ENCODE measurements around the gene SSUH2.

SSUH2 gene

GRCh38 chr3:8607234-8608040, 37.2 kb downstream of the SSUH2 start:
- H3K4me3 ChIP-seq (ENCODE audit: low read length): no peak overlapping the region
- H3K4me1 ChIP-seq (ENCODE audit: insufficient read depth, low read length): peaks cover 4% of the 10 kb centered on the region; the same call in 1 of the 2 replicates
- no peaks in the 10 kb centered on the region for H3K9me3 ChIP-seq (ENCODE audit: insufficient read depth, low read depth, low read length)
- H3K27me3 ChIP-seq (ENCODE audit: insufficient read depth, low read length): no peaks in the 10 kb centered on the region
- 81% methylated on average over 7 of the region's 7 CpGs for WGBS
- no peaks in the 10 kb centered on the region for H3K36me3 ChIP-seq (ENCODE audit: insufficient read depth, low read length)
- H3K27ac ChIP-seq (ENCODE audit: low read depth, low read length): no peak overlapping the region
- no peak overlapping the region for H3K9ac ChIP-seq (ENCODE audit: low read depth, low read length)

- Histone ChIP-seq H3K4me1 (ENCODE audit: insufficient read depth, low read length) (peaks cover 4% of the 10 kb centered on the region; the same call in 1 of the 2 replicates), H3K27me3 (ENCODE audit: insufficient read depth, low read length) (no peaks in the 10 kb centered on the region), H3K9ac (ENCODE audit: low read depth, low read length) (no peak overlapping the region), H3K36me3 (ENCODE audit: insufficient read depth, low read length) (no peaks in the 10 kb centered on the region), H3K4me3 (ENCODE audit: low read length) (no peak overlapping the region), H3K27ac (ENCODE audit: low read depth, low read length) (no peak overlapping the region), H3K9me3 (ENCODE audit: insufficient read depth, low read depth, low read length) (no peaks in the 10 kb centered on the region)
- WGBS: 87% methylated on average over 7 of the region's 7 CpGs
Observed at GRCh38 chr3:8606701-8607231, 37.8 kb downstream of the SSUH2 start.

DNA sequence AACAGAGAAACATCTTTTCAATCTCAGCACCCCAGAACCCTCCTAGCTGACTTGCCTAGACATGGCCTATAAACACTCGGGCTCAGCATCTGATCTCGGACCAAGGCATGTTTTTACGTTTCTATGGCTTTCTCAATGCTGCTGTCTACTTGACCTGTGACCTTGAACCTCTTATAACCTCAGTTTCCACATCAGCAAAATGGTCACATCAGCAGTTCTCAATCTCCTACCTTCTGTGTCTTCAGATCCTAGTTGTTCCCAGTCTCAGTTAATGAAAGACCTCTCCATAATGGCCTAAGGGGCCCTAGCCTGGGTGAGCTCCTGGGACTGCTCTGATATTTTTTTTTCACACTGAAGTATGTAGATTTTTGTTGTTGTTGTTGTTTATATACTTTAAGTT, 39.6 kb downstream of the SSUH2 start:
- H3K36me3 ChIP-seq (ENCODE audit: insufficient read depth, low read length): no peaks in the 10 kb centered on the region
- no peak overlapping the region for H3K9ac ChIP-seq (ENCODE audit: low read depth, low read length)
- no peaks in the 10 kb centered on the region for H3K4me1 ChIP-seq (ENCODE audit: insufficient read depth, low read length)
- 93% methylated on average over 3 of the region's 3 CpGs for WGBS
- no peak overlapping the region for H3K4me3 ChIP-seq (ENCODE audit: low read length)
- H3K27me3 ChIP-seq (ENCODE audit: insufficient read depth, low read length): no peaks in the 10 kb centered on the region
- no peak overlapping the region for H3K27ac ChIP-seq (ENCODE audit: low read depth, low read length)
- H3K9me3 ChIP-seq (ENCODE audit: insufficient read depth, low read depth, low read length): no peaks in the 10 kb centered on the region

GRCh38 chr3:8604006-8604405, 40.6 kb downstream of the SSUH2 start:
- Histone ChIP-seq H3K4me3 (ENCODE audit: low read length) (no peak overlapping the region), H3K4me1 (ENCODE audit: insufficient read depth, low read length) (no peaks in the 10 kb centered on the region), H3K9me3 (ENCODE audit: insufficient read depth, low read depth, low read length) (no peaks in the 10 kb centered on the region), H3K27ac (ENCODE audit: low read depth, low read length) (no peak overlapping the region), H3K36me3 (ENCODE audit: insufficient read depth, low read length) (no peaks in the 10 kb centered on the region), H3K9ac (ENCODE audit: low read depth, low read length) (no peak overlapping the region), H3K27me3 (ENCODE audit: insufficient read depth, low read length) (no peaks in the 10 kb centered on the region)
- WGBS: 99% methylated on average over 6 of the region's 7 CpGs

DNA sequence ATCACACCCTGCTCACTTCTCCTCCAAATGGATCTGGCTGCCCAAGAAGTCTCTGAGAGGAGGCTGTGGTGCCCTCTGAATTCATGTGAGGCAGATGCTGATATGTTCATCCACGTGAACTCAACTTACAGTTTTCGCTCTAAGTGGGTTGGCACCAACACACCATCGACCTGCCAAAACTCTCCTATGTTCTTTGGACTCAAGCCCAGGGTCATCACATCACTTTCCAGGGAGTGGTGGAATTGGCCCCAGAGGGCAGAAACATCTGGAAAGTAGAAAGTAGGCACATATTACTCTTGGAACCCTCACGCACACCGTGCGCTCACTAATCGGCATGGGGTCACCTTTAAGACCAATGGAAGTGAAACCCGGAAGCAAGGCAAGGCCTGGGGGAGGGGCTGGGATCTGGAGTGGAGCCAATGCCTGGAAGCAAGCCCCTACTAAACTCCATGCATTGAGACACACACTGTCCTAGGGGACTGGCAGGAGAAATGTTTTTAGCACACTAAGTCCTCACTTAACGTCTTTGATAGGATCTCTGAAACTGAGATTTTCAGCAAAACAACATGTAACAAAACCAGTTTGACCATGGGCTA, 41.4 kb downstream of the SSUH2 start:
- no peaks in the 10 kb centered on the region for H3K9me3 ChIP-seq (ENCODE audit: insufficient read depth, low read depth, low read length)
- no peaks in the 10 kb centered on the region for H3K4me1 ChIP-seq (ENCODE audit: insufficient read depth, low read length)
- no peak overlapping the region for H3K27ac ChIP-seq (ENCODE audit: low read depth, low read length)
- no peaks in the 10 kb centered on the region for H3K36me3 ChIP-seq (ENCODE audit: insufficient read depth, low read length)
- H3K27me3 ChIP-seq (ENCODE audit: insufficient read depth, low read length): no peaks in the 10 kb centered on the region
- no peak overlapping the region for H3K9ac ChIP-seq (ENCODE audit: low read depth, low read length)
- no peak overlapping the region for H3K4me3 ChIP-seq (ENCODE audit: low read length)
- WGBS: 94% methylated on average over 9 of the region's 9 CpGs

DNA sequence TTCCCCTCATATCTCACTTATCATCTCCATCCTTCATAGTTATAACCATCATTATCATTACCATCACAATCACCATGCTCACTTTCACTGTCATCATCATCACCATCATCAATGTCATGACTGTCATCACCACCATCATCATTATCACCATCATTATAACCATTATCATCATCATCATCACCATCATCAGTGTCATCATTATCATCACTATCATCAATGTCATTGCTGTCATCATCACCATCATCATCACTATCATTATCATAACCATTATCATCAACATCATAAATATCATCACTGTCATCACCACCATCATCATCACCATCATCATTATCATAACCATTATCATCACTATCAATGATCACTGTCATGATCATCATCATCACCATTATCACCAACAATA, 44.1 kb downstream of the SSUH2 start:
- H3K9ac ChIP-seq (ENCODE audit: low read depth, low read length): no peak overlapping the region
- H3K9me3 ChIP-seq (ENCODE audit: insufficient read depth, low read depth, low read length): no peaks in the 10 kb centered on the region
- H3K27ac ChIP-seq (ENCODE audit: low read depth, low read length): no peak overlapping the region
- H3K4me1 ChIP-seq (ENCODE audit: insufficient read depth, low read length): no peaks in the 10 kb centered on the region
- H3K27me3 ChIP-seq (ENCODE audit: insufficient read depth, low read length): no peaks in the 10 kb centered on the region
- no peaks in the 10 kb centered on the region for H3K36me3 ChIP-seq (ENCODE audit: insufficient read depth, low read length)
- H3K4me3 ChIP-seq (ENCODE audit: low read length): no peak overlapping the region

DNA sequence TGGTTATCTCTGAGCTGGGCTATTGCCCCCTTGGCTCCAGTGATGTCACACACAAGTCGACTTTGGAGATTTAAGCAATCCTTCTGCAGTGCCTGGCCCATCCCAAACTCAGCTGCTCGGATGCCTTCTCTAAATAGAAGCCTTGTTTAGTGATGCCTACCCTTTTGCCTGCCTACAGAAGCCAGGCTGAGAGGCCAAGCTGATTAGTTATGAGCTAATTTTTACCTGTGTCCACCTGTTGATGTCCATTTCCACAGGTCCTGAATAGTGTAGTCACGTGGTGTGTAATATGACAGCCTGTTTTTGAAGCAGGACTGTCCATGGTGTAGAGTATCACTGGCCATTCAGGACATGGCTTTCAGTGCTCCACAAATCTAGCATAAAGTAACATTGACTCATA, 45.5 kb downstream of the SSUH2 start:
- 85% methylated on average over 3 of the region's 3 CpGs for WGBS
- Histone ChIP-seq H3K4me3 (ENCODE audit: low read length) (no peak overlapping the region), H3K4me1 (ENCODE audit: insufficient read depth, low read length) (no peaks in the 10 kb centered on the region), H3K36me3 (ENCODE audit: insufficient read depth, low read length) (no peaks in the 10 kb centered on the region), H3K27me3 (ENCODE audit: insufficient read depth, low read length) (no peaks in the 10 kb centered on the region), H3K9ac (ENCODE audit: low read depth, low read length) (no peak overlapping the region), H3K9me3 (ENCODE audit: insufficient read depth, low read depth, low read length) (no peaks in the 10 kb centered on the region), H3K27ac (ENCODE audit: low read depth, low read length) (no peak overlapping the region)

- no peaks in the 10 kb centered on the region for H3K36me3 ChIP-seq (ENCODE audit: insufficient read depth, low read length)
- H3K9me3 ChIP-seq (ENCODE audit: insufficient read depth, low read depth, low read length): no peaks in the 10 kb centered on the region
- H3K9ac ChIP-seq (ENCODE audit: low read depth, low read length): no peak overlapping the region
- no peak overlapping the region for H3K4me3 ChIP-seq (ENCODE audit: low read length)
- peaks cover 4% of the 10 kb centered on the region; the same call in 1 of the 2 replicates for H3K4me1 ChIP-seq (ENCODE audit: insufficient read depth, low read length)
- no peaks in the 10 kb centered on the region for H3K27me3 ChIP-seq (ENCODE audit: insufficient read depth, low read length)
- H3K27ac ChIP-seq (ENCODE audit: low read depth, low read length): no peak overlapping the region
- WGBS: 85% methylated on average over 7 of the region's 7 CpGs
Observed at GRCh38 chr3:8597219-8597853, 47.3 kb downstream of the SSUH2 start.

DNA sequence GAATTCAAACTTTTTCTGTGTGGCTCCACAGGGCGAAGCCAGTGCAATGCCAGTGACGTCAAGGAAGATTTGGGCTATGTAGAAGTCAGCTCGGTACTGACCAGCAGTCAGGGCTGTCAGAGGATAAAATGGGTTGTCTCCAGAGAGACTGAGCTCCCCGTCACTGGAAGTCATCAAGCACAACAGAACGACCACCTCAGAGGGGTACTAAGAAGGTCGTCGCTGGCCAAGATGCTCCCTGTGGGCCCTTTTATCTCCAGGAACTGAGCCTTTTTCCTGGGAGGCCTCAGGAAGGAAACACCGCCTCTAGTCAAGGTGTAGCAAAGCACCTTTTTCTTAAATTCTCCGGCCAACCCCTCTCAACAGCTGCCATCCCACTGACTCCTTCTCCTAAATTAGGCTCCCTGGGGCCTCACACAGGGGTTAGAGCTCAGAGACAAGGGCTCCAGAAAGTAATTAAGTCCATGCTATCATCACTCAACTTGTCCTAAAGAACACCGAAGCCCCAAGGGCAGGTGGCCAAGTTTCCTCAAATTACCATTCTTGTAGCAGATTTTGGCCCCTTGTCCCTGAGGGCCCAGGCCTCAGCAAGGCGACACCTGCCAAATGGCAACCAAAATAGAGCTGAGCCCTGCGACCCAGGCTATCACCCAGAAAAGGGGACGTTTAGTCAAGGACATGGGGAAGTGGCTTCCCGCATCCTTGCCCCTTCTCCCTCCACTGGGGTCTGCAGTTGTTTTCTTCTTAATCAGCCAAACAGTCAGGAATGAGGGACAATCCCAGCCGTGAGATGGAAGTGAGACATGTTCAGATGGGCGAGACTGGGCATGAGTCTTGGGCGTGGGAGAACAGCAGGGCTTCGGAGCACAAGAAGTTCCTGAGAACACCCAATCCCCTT, 48.0 kb downstream of the SSUH2 start:
- H3K27ac ChIP-seq (ENCODE audit: low read depth, low read length): no peak overlapping the region
- WGBS: 89% methylated on average over 18 of the region's 18 CpGs
- no peak overlapping the region for H3K4me3 ChIP-seq (ENCODE audit: low read length)

DNA sequence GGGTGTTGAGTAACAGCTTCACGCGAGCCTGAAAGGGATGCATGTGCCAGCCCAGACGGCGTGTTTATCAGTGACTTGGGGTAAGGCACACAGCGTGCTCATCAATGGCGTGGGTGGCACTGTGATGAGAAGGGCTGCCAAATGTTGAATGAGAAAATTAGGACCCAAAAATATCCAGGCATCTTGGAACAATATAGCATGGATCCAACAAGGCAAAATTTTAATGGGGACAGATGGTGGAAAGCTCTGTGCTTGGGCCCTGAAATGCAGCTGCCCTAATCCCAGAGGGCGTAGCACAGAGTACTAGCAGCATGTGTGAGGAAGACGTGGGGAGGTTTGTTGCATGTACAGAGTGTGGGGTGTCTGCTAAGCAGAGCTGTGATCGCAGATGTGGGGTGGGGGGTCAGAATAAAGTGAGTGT, 48.9 kb downstream of the SSUH2 start:
- Histone ChIP-seq H3K9ac (ENCODE audit: low read depth, low read length) (no peak overlapping the region), H3K9me3 (ENCODE audit: insufficient read depth, low read depth, low read length) (no peaks in the 10 kb centered on the region), H3K36me3 (ENCODE audit: insufficient read depth, low read length) (no peaks in the 10 kb centered on the region), H3K27me3 (ENCODE audit: insufficient read depth, low read length) (no peaks in the 10 kb centered on the region), H3K4me1 (ENCODE audit: insufficient read depth, low read length) (peaks cover 4% of the 10 kb centered on the region; the same call in 1 of the 2 replicates), H3K27ac (ENCODE audit: low read depth, low read length) (no peak overlapping the region), H3K4me3 (ENCODE audit: low read length) (no peak overlapping the region)
- WGBS: 95% methylated on average over 9 of the region's 9 CpGs

More for the DNA sequence above, 48.0 kb downstream of the SSUH2 start:
- H3K27me3 ChIP-seq (ENCODE audit: insufficient read depth, low read length): no peaks in the 10 kb centered on the region
- peaks cover 4% of the 10 kb centered on the region; the same call in 1 of the 2 replicates for H3K4me1 ChIP-seq (ENCODE audit: insufficient read depth, low read length)
- H3K9ac ChIP-seq (ENCODE audit: low read depth, low read length): no peak overlapping the region
- H3K36me3 ChIP-seq (ENCODE audit: insufficient read depth, low read length): no peaks in the 10 kb centered on the region
- H3K9me3 ChIP-seq (ENCODE audit: insufficient read depth, low read depth, low read length): no peaks in the 10 kb centered on the region

Measured in HUES64 (cell line).